Measurements from ENCODE around the gene ZNF385C. TPM values are rescaled to one million over a fixed set of nuclear protein-coding genes. Genes with fewer than 3 reads are reported as not detected.

The ZNF385C gene
- total RNA-seq, 1 donor from 2014 or later = 0.16 TPM

DNA sequence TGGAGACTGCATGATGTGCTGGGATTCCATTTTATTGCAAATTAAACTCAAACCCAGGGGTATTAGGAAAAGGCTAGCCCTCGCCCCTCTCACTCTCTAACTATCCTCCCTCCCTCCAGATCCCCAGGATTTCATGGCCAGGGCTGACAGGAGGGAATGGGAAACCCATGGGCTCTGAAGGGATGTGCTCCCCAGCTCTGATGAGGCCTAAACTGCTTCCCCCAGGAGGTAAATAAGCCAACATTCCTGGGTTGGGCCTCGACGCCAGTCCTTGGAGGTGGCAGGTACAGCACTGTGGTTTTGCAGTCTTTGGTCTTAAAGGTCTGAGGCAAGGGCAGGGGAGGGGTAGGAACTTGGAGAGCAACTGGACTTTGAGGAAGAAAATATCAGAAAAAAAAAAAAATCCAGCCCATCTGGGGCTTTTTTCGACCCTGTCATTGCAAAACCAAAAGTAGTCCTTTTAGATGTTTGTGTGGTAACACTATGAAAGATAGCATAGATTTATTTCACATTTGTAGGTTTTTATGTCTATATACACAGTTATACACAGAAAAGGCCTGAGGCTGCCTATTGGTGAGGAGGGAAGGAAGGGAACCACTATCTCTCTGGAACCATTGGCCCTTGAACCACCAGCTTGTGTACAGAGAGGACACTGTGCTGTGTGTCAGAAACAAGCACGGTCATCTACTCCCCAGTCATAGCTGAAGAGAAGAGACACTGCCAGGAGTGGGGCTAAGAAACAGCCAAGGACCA, 59.9 kb downstream of the ZNF385C start:
- Mint-ChIP-seq H3K9me3 (ENCODE audit: unreplicated experiment) (no peaks in the 10 kb centered on the region), H3K27me3 (ENCODE audit: unreplicated experiment) (peaks cover 3% of the 10 kb centered on the region), H3K4me1 (ENCODE audit: unreplicated experiment) (no peaks in the 10 kb centered on the region), H3K27ac (ENCODE audit: unreplicated experiment) (no peak overlapping the region), H3K4me3 (ENCODE audit: unreplicated experiment) (no peak overlapping the region), H3K36me3 (ENCODE audit: unreplicated experiment) (no peaks in the 10 kb centered on the region)
- TF ChIP-seq, protein P1, sequence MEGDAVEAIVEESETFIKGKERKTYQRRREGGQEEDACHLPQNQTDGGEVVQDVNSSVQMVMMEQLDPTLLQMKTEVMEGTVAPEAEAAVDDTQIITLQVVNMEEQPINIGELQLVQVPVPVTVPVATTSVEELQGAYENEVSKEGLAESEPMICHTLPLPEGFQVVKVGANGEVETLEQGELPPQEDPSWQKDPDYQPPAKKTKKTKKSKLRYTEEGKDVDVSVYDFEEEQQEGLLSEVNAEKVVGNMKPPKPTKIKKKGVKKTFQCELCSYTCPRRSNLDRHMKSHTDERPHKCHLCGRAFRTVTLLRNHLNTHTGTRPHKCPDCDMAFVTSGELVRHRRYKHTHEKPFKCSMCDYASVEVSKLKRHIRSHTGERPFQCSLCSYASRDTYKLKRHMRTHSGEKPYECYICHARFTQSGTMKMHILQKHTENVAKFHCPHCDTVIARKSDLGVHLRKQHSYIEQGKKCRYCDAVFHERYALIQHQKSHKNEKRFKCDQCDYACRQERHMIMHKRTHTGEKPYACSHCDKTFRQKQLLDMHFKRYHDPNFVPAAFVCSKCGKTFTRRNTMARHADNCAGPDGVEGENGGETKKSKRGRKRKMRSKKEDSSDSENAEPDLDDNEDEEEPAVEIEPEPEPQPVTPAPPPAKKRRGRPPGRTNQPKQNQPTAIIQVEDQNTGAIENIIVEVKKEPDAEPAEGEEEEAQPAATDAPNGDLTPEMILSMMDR (IDR thresholded peaks at IDR 0.05) = no peak
- no peak for DNase-seq (ENCODE audit: extremely low spot score, unreplicated experiment)

DNA sequence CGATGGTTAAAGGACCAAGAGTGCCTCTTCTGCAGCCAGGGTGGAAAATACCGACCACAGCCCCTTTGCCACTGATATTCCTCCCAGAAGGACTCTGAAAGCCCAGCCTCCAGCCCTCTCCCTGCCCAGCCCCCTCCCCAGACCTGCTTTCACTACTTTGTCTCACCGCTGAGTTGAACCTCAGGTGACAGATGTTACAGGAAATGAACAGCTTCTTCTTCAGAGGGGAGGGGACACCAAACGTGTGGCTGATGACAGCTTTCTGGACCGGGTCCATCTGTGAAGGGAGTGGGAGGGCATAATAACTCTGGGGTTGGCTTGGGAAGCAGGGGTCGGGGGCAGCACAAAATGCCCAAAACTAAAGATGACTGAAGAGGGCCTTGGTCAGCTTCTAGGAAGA, 64.2 kb downstream of the ZNF385C start:
- TF ChIP-seq, protein P1 (IDR thresholded peaks at IDR 0.05) = no peak
- Mint-ChIP-seq H3K4me1 (ENCODE audit: unreplicated experiment) (no peaks in the 10 kb centered on the region), H3K36me3 (ENCODE audit: unreplicated experiment) (no peaks in the 10 kb centered on the region), H3K27ac (ENCODE audit: unreplicated experiment) (no peak overlapping the region), H3K4me3 (ENCODE audit: unreplicated experiment) (no peak overlapping the region), H3K9me3 (ENCODE audit: unreplicated experiment) (no peaks in the 10 kb centered on the region), H3K27me3 (ENCODE audit: unreplicated experiment) (peaks cover 6% of the 10 kb centered on the region)
- DNase-seq (ENCODE audit: extremely low spot score, unreplicated experiment) = no peak

DNA sequence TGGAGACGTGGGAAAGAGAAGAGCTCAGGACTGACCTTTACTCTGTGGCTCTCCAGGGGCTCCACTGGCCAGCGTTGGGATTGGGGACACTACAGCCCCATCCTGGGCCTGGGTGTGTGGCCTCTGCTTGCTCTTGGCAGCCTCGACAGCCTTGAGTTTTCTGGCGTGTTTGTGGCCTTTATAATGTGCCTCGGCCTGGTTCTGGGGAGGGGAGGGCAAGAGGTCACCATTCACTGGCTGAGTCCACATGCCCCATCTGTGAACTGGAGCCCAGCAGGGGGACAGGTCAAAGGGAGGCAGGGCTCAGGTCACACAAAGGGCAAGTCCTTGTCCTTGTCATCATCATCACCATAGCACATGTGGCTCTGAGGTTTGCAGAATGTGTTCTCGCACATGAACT, 66.7 kb downstream of the ZNF385C start:
- Mint-ChIP-seq H3K27ac (ENCODE audit: unreplicated experiment) (no peak overlapping the region), H3K4me3 (ENCODE audit: unreplicated experiment) (no peak overlapping the region), H3K27me3 (ENCODE audit: unreplicated experiment) (peaks cover 6% of the 10 kb centered on the region), H3K36me3 (ENCODE audit: unreplicated experiment) (no peaks in the 10 kb centered on the region), H3K9me3 (ENCODE audit: unreplicated experiment) (no peaks in the 10 kb centered on the region), H3K4me1 (ENCODE audit: unreplicated experiment) (no peaks in the 10 kb centered on the region)
- TF ChIP-seq, protein P1 (IDR thresholded peaks at IDR 0.05) = no peak
- DNase-seq (ENCODE audit: extremely low spot score, unreplicated experiment) = no peak

DNA sequence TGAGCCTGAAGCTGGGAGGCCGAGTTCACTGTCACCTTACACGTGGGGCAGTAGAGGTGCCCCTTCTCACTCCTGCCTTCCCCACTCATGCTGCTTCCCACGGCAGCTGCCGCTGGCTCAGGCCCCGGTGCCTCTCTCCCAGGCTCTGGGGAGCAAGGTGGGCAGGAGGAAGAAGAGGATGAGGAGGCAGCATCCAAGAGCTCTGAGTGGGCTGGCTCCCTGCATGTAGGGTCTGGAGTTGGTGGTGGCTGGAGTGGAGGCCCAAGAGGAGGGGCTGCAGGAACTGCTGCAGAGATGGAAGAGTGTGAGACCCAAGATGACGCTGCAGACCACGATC, 69.5 kb downstream of the ZNF385C start:
- Mint-ChIP-seq H3K4me3 (ENCODE audit: unreplicated experiment) (no peak overlapping the region), H3K9me3 (ENCODE audit: unreplicated experiment) (no peaks in the 10 kb centered on the region), H3K27ac (ENCODE audit: unreplicated experiment) (no peak overlapping the region), H3K4me1 (ENCODE audit: unreplicated experiment) (peaks cover 10% of the 10 kb centered on the region), H3K27me3 (ENCODE audit: unreplicated experiment) (peaks cover 3% of the 10 kb centered on the region), H3K36me3 (ENCODE audit: unreplicated experiment) (peaks cover 3% of the 10 kb centered on the region)
- DNase-seq (ENCODE audit: extremely low spot score, unreplicated experiment) = no peak
- TF ChIP-seq, protein P1 (IDR thresholded peaks at IDR 0.05) = peak; percentile 0

DNA sequence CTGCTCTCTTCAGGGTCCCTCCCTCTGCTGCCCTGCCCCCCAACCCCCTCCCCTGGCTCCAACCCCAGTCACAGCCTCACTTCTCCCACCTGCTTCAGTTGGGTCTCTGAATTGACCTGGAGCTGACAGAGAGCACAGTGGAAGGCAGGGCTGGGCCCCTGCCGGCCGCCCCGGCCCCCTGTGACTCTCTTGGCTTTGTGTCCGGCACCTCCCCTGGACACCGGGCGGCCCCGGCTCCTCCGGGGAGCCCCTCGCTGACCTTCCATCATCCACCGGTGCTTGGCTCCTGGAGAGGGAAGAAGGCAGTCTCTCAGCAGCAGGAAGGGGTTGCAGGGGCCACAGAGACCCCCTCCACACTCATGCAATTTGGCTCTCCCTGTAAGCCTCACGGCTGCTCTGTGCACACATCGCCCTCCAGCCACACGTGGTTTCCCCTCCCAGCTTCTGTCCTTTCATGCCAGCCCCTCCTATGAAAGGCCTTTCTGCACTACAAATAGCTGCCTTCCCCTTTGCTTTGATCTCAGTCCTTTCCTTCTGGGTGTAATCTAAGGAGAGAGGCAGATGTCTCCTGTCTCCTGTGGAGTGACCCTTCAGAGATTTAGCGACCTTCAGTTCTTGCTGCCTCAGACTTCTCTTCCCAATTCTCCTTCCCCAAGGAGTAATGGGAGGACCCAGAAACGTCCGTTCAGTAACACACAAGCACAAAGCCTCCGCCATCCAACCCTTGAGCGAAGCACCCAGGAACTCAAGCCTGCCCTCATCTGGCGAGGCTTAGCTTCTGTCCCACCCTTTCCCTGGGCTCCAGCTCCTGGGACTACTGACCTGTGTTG, 70.1 kb downstream of the ZNF385C start:
- H3K27me3 Mint-ChIP-seq (ENCODE audit: unreplicated experiment) = peaks cover 3% of the 10 kb centered on the region
- TF ChIP-seq, protein P1 (IDR thresholded peaks at IDR 0.05) = peak; percentile 11
- H3K9me3 Mint-ChIP-seq (ENCODE audit: unreplicated experiment) = no peaks in the 10 kb centered on the region
- H3K4me3 Mint-ChIP-seq (ENCODE audit: unreplicated experiment) = no peak overlapping the region
- peaks cover 3% of the 10 kb centered on the region for H3K36me3 Mint-ChIP-seq (ENCODE audit: unreplicated experiment)
- H3K4me1 Mint-ChIP-seq (ENCODE audit: unreplicated experiment) = peaks cover 10% of the 10 kb centered on the region
- no peak for DNase-seq (ENCODE audit: extremely low spot score, unreplicated experiment)
- H3K27ac Mint-ChIP-seq (ENCODE audit: unreplicated experiment) = no peak overlapping the region
